ENCODE data around the gene CMTM5. TPM values are rescaled to one million over a fixed set of nuclear protein-coding genes. Genes with fewer than 3 reads are reported as not detected.

Gene CMTM5
- polyA plus RNA-seq, 1 of the 3 experiments (the other 2 are of a cell fraction), result 0.13 TPM

DNA sequence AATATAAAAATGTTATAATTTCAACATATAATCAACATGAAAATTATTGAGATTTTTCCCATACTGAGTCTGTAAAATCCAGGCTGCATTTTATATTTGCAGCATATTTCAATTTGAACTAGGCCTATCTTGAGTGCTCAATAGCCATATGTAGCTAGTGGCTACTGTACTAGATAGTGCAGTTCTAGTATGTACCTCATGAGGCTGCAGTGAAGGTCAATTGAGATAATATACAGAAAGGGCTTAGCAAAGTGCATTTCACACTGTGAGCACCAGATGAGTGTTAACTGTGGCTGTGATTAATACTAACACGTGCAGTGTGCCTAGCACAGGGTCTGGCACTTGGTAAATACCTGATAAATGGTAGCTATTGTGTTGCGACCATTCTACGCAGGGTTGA, 18.8 kb upstream of the CMTM5 start:
- no peaks in the 10 kb centered on the region for H4K20me1 ChIP-seq (ENCODE audit: insufficient read depth)
- H3K27ac ChIP-seq (ENCODE audit: low read depth in 2 of 2, low read length in 1 of 2), result no peak overlapping the region
- no peak for DNase-seq
- CTCF ChIA-PET, result interaction anchor here (1.8 to 6.4 kb wide), 2 partner anchors 12 to 23 kb away, joined by 8 to 42 read pairs; no protein-coding TSS in a partner anchor
- H3K4me3 ChIP-seq (ENCODE audit: low read depth in 2 of 2, low read length in 1 of 2), result no peak overlapping the region
- POLR2A ChIA-PET, result interaction anchor here (0.6 kb wide), 1 partner anchor 55 kb away, joined by 3 read pairs; no protein-coding TSS in a partner anchor
- H3K36me3 ChIP-seq (replicated peaks in 1 of 2; ENCODE audit: control insufficient read depth in 1 of 2, insufficient read depth in 2 of 2, low read length in 1 of 2), result peaks cover 0 to 2% of the 10 kb centered on the region in 2 experiments
- no peak overlapping the region for H2AFZ ChIP-seq (ENCODE audit: low read depth)
- H3K4me1 ChIP-seq (ENCODE audit: control insufficient read depth in 1 of 2, insufficient read depth in 2 of 2, low read depth in 1 of 2, low read length in 1 of 2), result peaks cover 0 to 4% of the 10 kb centered on the region in 2 experiments; a peak in 2 of 4 replicates
- WGBS (ENCODE audit: low lambda C conversion rate), result 84% methylated on average over 3 of the region's 3 CpGs
- no peaks in the 10 kb centered on the region for H3K9me3 ChIP-seq
- H3K27me3 ChIP-seq (ENCODE audit: insufficient read depth), result no peaks in the 10 kb centered on the region
- H3K4me2 ChIP-seq, result no peak overlapping the region
- no peak overlapping the region for H3K9ac ChIP-seq
- H3F3A ChIP-seq (replicated peaks; ENCODE audit: insufficient read depth), result no peaks in the 10 kb centered on the region
- H3K79me2 ChIP-seq (ENCODE audit: insufficient read depth), result no peaks in the 10 kb centered on the region
- H3K9me2 ChIP-seq, result no peaks in the 10 kb centered on the region
- TF ChIP-seq POLR2AphosphoS5 (IDR thresholded peaks at IDR 0.05; ENCODE audit: low read depth, low read length) (no peak), RFX5 (IDR thresholded peaks at IDR 0.05; ENCODE audit: low read length) (no peak)

DNA sequence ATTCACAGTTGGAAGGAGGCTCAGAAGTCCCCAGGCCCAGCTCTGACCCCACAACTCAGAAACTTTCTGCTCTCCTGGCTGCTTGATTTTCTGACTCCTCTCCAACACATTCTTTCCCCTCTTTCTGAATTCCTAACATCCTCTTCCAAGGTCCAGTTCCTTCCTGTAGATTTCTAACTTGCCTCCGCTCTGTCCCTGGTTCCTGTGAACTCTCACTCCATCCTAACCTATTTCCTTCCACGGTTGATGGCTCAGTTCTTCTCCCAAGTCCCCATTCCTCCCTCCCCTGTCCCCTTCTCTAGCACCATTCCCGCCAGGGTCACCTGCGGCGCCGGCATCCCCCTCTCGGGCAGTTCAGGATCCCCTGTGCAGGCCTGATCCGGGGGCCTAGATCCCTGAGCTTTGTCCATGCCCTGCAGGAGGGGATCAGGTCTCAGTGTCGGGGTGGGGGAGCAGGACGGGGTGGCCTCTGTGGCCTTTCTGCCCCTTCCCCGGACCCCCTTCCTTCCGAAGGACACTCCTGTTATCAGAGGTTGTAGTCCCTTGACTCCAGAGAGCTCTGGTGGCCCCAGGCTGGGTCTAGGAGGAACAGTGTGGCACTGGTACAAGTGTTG, 18.2 kb upstream of the CMTM5 start:
- Histone ChIP-seq H2AFZ (ENCODE audit: low read depth) (no peak overlapping the region), H3K9ac (no peak overlapping the region), H3F3A (replicated peaks; ENCODE audit: insufficient read depth) (no peaks in the 10 kb centered on the region), H3K4me1 (ENCODE audit: control insufficient read depth in 1 of 2, insufficient read depth in 2 of 2, low read depth in 1 of 2, low read length in 1 of 2) (no peaks in the 10 kb centered on the region; a peak in 2 of 4 replicates), H3K27ac (ENCODE audit: low read depth in 2 of 2, low read length in 1 of 2) (no peak overlapping the region), H3K27me3 (ENCODE audit: insufficient read depth) (no peaks in the 10 kb centered on the region), H4K20me1 (ENCODE audit: insufficient read depth) (no peaks in the 10 kb centered on the region), H3K9me3 (no peaks in the 10 kb centered on the region), H3K4me3 (ENCODE audit: low read depth in 2 of 2, low read length in 1 of 2) (no peak overlapping the region), H3K4me2 (no peak overlapping the region), H3K9me2 (no peaks in the 10 kb centered on the region), H3K36me3 (replicated peaks in 1 of 2; ENCODE audit: control insufficient read depth in 1 of 2, insufficient read depth in 2 of 2, low read length in 1 of 2) (peaks cover 0 to 2% of the 10 kb centered on the region in 2 experiments), H3K79me2 (ENCODE audit: insufficient read depth) (no peaks in the 10 kb centered on the region)
- WGBS (ENCODE audit: low lambda C conversion rate), result 95% methylated on average over 11 of the region's 12 CpGs
- DNase-seq, result no peak
- TF ChIP-seq, protein P1, sequence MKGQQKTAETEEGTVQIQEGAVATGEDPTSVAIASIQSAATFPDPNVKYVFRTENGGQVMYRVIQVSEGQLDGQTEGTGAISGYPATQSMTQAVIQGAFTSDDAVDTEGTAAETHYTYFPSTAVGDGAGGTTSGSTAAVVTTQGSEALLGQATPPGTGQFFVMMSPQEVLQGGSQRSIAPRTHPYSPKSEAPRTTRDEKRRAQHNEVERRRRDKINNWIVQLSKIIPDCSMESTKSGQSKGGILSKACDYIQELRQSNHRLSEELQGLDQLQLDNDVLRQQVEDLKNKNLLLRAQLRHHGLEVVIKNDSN (IDR thresholded peaks at IDR 0.05; ENCODE audit: borderline replicate concordance, low read depth), result no peak
- TF ChIP-seq GABPA (IDR thresholded peaks at IDR 0.05; ENCODE audit: low read depth), result no peak
- TF ChIP-seq, protein P2, sequence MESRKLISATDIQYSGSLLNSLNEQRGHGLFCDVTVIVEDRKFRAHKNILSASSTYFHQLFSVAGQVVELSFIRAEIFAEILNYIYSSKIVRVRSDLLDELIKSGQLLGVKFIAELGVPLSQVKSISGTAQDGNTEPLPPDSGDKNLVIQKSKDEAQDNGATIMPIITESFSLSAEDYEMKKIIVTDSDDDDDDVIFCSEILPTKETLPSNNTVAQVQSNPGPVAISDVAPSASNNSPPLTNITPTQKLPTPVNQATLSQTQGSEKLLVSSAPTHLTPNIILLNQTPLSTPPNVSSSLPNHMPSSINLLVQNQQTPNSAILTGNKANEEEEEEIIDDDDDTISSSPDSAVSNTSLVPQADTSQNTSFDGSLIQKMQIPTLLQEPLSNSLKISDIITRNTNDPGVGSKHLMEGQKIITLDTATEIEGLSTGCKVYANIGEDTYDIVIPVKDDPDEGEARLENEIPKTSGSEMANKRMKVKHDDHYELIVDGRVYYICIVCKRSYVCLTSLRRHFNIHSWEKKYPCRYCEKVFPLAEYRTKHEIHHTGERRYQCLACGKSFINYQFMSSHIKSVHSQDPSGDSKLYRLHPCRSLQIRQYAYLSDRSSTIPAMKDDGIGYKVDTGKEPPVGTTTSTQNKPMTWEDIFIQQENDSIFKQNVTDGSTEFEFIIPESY (IDR thresholded peaks at IDR 0.05; ENCODE audit: borderline replicate concordance, low read depth), result no peak
- TF ChIP-seq SMC3 (IDR thresholded peaks at IDR 0.05; ENCODE audit: low read depth, low read length), result no peak
- no peak for TF ChIP-seq MXI1 (IDR thresholded peaks at IDR 0.05; ENCODE audit: low read depth, low read length)
- no peak for TF ChIP-seq RCOR1 (IDR thresholded peaks at IDR 0.05; ENCODE audit: low read length)
- TF ChIP-seq, protein P3, sequence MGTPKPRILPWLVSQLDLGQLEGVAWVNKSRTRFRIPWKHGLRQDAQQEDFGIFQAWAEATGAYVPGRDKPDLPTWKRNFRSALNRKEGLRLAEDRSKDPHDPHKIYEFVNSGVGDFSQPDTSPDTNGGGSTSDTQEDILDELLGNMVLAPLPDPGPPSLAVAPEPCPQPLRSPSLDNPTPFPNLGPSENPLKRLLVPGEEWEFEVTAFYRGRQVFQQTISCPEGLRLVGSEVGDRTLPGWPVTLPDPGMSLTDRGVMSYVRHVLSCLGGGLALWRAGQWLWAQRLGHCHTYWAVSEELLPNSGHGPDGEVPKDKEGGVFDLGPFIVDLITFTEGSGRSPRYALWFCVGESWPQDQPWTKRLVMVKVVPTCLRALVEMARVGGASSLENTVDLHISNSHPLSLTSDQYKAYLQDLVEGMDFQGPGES (IDR thresholded peaks at IDR 0.05; ENCODE audit: low read depth, low read length), result no peak
- TF ChIP-seq, protein P4, sequence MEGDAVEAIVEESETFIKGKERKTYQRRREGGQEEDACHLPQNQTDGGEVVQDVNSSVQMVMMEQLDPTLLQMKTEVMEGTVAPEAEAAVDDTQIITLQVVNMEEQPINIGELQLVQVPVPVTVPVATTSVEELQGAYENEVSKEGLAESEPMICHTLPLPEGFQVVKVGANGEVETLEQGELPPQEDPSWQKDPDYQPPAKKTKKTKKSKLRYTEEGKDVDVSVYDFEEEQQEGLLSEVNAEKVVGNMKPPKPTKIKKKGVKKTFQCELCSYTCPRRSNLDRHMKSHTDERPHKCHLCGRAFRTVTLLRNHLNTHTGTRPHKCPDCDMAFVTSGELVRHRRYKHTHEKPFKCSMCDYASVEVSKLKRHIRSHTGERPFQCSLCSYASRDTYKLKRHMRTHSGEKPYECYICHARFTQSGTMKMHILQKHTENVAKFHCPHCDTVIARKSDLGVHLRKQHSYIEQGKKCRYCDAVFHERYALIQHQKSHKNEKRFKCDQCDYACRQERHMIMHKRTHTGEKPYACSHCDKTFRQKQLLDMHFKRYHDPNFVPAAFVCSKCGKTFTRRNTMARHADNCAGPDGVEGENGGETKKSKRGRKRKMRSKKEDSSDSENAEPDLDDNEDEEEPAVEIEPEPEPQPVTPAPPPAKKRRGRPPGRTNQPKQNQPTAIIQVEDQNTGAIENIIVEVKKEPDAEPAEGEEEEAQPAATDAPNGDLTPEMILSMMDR (IDR thresholded peaks at IDR 0.05), result no peak
- TF ChIP-seq FOSL2 (IDR thresholded peaks at IDR 0.05; ENCODE audit: borderline replicate concordance, low read depth), result no peak
- TF ChIP-seq, protein P5, sequence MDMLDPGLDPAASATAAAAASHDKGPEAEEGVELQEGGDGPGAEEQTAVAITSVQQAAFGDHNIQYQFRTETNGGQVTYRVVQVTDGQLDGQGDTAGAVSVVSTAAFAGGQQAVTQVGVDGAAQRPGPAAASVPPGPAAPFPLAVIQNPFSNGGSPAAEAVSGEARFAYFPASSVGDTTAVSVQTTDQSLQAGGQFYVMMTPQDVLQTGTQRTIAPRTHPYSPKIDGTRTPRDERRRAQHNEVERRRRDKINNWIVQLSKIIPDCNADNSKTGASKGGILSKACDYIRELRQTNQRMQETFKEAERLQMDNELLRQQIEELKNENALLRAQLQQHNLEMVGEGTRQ (IDR thresholded peaks at IDR 0.05; ENCODE audit: borderline replicate concordance, low read depth, low read length), result no peak
- TF ChIP-seq CHD2 (IDR thresholded peaks at IDR 0.05; ENCODE audit: low read length, partially characterized antibody), result no peak
- no peak for TF ChIP-seq FOXJ3 (CRISPR knock-in tag; IDR thresholded peaks at IDR 0.05)
- TF ChIP-seq TEAD4 (IDR thresholded peaks at IDR 0.05; ENCODE audit: borderline replicate concordance, insufficient read depth), result no peak
- ChIA-PET POLR2A (no interaction called here), CTCF (interaction anchor here (1.7 to 6.4 kb wide), 3 partner anchors 13 to 22 kb away, joined by 4 to 42 read pairs (median 8); no protein-coding TSS in a partner anchor)
